HG03159 (cell line): Measurements from ENCODE around the gene FBXO27.
"Not testable (repeated sequence)": the region's sequence is repeated elsewhere in the genome, so short reads cannot be mapped to it uniquely, and the experiment has no call there.

ENCODE experiments used
- ATAC-seq: cut with Tn5 transposase; IDR thresholded peaks from one replicate; pipeline ENCODE4 v1.9.1; 2021; ENCODE audit warnings: mild to moderate bottlenecking, moderate library complexity; ENCODE audit not compliant: unreplicated experiment

FBXO27 gene

DNA sequence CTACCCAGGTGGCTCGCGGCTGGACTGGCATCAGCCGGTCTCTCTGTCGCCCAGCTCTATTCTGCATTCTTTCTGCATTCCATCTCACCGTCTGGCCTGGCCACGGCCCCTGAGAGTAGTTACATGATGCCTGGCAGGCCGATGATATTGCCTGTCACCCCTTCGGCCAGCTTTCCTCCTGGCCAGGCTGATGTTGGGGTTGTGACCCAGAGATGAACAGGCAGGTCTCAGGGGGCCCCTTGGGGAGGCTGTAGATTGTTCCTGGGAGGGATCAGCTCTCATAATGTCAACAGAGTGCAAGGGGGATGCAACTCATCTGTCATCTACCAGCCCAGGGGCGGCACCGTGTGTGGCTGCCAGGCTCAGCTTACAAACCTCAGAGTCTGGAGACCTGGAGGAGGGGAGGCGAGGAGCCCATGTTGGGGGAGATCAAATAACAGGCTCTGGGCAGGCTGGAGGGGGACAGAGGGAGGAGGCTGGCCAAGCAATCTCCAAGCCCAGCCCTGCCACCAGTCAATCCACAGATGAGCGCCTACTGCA is 43.2 kb downstream of the FBXO27 start:
- no peak for ATAC-seq

DNA sequence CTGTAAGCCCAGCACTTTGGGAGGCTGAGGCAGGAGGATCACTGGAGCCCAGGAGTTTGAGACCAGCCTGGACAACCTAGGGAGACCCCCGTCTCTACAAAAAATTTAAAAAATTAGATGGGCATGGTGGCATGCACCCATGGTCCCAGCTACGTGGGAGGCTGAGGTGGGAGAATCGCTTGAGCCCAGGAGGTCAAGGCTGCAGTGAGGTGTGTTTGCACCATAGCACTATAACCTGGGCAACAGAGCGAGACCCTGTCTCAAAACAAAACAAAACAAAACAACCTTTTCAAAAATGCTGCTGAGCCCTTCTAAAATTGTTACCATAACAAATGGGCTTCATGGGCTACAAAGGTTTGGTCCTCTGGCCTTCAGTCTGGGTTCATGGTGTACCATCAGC is 43.7 kb downstream of the FBXO27 start:
- not testable (repeated sequence) for ATAC-seq

DNA sequence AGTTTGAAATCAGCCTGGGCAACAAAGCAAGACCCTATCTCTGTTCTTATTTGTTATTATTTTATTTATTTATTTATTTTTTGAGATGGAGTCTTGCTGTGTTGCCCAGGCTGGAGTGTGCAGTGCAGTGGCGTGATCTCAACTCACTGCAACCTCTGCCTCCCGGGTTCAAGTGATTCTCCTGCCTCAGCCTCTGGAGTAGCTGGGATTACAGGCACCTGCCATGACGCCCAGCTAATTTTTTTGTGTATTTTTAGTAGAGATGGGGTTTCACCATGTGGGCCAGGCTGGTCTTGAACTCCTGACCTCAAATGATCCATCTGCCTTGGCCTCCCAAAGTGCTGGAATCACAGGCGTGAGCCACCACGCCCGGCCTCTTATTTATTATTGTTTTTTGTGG is 44.6 kb downstream of the FBXO27 start:
- not testable (repeated sequence) for ATAC-seq

DNA sequence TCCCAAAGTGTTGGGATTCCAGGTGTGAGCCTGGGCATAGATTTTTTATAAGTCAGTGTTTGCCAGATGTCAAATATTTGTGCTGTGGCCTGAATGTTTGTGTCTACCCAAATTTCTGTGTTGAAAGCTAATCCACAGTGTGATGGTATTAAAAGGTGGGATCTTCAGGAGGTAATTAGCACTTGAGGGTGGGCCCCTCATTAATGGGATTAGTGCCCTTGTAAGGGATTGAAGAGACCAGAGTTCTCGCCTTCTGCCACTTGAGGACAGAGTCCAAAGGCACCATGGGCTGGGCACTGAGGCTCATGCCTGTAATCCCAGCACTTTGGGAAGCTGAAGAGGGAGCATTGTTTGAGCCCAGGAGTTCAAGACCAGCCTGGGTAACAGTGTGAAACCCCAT is 47.1 kb downstream of the FBXO27 start:
- ATAC-seq, result no peak

DNA sequence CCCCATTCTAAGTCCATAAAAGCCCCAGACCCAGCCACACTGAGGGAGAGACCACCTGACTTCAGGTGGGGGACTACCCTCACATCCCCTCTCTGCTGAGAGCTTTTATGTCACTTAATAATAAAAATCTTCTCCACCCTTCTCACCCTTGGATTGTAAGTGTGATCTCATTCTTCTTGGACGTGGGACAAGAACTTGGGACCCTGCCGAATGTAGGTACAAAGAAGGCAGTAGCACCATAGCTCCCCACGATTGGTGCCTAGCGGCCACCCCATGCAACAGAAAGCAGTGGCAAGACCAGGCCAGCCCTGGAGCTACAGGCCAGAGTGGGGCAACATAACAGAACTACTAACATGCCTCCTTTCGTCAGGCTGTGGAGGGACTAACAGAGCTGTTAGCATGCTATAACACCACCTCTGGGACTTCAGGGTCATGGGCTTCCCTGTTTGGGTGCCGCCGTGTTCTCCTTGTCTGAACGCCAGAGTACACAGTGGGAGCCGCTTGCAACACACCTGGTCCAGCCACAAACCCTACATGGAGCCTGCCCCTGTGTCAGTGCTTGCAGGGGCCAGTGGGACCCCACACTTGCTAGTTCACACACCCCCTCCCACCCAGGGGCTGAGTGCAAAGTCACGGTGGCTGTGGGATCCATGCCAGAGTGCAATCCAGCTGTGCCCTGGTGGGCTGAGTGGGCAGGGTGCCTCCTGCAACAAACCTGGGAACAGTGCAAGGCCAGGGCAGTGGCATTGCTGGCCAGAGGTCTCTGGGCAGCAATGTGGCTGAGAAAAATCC is 51.6 kb downstream of the FBXO27 start:
- ATAC-seq, result no peak

DNA sequence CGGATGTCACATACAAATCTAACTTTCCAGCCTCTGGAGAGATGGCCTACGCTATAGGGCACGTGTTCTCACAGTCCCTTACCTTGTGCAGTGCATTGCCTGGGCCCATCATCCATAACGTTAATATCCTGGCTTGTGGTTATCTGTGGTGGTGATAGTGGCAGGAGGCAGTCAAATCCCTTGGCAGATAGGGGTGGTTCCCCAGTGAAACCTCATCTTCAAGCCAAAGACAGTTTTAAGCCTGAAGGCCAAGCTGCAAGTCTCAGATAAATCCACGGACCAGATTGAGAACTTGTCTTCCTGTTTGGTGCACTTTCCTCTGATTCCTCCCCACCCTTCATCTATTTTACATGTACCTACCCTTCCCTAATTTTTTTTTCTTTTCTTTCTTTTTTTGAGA is 52.5 kb downstream of the FBXO27 start:
- ATAC-seq, result no peak

DNA sequence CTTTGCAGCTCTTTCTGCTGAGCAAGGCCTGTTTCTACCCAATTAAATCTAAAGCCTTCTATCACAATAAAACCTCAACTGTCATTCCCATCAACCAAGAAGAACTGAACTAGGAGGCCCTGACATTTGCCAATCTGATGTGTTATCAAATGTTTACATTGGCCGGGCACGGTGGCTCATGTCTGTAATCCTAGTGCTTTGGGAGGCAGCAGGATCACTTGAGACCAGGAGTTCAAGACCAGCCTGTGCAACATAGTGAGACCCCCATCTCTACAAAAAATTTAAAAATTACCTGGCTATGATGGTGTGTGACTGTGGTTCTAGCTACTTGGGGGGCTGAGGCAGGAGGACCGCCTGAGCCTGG is 54.0 kb downstream of the FBXO27 start:
- no peak for ATAC-seq

DNA sequence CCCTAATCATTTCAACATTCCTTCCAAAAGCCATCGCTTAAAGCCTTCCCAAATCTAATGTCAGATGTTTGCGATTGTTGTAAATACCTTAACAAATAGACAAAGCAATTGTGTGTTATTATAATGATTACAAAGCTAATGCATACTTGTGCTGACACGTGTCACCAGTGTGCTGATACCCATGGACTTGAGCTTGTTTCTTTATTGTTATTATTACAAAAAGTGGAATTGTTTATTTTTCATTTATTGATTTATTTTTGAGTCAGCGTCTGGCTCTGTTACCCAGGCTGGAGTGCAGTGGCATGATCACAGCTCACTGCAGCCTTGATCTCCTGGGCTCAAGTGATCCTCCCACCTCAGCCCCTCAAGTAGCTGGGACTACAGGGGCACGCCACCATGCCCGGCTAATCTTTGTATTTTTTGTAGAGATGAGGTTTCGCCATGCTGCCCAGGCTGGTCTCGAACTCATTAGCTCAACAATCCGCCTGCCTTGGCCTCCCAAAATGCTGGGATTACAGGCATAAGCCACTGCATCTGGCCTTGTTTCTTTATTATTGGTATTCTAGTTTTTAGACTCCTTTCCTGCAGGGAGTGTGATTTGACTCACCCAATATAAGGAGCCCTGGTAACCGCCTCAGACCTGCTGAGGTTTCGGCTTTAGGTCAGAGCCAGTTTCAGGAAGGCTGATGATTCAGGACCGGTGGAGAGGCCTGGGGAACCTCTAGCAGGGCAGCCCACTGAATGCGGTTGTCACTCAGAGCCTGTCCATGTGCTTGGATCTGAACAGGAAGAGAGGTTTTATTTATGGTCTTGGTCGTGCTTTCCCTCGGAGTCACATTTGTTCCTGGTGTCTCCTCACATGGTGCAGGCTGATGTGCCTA is 54.7 kb downstream of the FBXO27 start:
- peak; percentile 66 for ATAC-seq

DNA sequence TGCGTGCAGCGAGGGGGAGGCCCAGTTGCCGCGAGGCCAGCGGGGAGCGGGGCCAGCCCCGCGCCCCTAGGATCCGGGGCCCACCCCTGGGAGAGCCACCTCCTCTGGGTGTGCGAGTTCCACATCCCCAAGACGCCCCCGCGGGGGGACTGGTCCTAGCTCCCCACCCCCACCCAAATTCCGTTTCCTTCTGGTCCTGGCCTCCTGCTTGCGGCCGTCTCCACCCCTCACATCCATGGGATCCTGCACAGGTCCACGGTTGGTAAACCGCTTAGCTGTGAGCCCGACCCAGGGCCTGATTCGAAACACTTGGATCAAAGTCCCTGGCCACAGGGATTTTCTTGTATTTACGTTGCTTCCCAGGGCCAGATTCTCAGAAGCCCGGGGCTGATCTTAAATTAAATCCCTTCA is 56.5 kb downstream of the FBXO27 start:
- no peak for ATAC-seq

DNA sequence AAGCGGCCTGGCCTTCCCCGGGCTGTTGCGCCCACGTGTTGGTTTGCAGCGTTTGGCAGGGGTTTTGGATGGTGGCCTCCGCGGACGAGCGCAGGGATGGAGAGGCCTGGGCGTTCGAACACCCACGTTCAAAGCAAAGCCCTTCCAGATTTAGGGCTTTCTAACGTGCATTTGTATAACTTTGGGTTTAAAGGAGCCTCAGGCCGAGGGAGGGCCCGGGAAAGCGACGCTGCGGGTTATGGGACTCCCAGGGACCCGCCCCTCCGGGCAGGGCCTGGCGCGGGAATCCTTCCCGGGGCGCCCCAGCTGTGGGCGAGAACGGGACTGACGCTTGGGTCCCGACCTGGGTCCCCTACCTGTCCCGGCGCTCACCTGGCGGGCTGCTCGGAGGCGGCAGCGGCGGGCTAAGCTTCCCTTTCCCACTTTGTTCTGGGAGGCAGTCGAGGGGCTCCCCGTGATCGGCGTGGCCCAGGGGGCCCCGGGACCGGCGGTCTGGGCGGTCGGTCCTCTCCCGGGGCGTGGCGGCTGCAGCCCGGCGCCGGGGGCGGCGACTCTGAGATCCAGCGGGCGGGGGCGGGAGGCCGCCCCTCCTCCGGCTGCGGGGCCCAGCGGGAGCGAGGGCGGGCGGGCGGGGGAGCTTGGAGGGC is 57.0 kb downstream of the FBXO27 start, which contains the start of gene FBXO17:
Gene FBXO17, minus strand, starts transcription at position 529 of the 647 bp plus-strand sequence. CDS start 25,423 bp downstream, outside the sequence.
- ATAC-seq, result no peak

DNA sequence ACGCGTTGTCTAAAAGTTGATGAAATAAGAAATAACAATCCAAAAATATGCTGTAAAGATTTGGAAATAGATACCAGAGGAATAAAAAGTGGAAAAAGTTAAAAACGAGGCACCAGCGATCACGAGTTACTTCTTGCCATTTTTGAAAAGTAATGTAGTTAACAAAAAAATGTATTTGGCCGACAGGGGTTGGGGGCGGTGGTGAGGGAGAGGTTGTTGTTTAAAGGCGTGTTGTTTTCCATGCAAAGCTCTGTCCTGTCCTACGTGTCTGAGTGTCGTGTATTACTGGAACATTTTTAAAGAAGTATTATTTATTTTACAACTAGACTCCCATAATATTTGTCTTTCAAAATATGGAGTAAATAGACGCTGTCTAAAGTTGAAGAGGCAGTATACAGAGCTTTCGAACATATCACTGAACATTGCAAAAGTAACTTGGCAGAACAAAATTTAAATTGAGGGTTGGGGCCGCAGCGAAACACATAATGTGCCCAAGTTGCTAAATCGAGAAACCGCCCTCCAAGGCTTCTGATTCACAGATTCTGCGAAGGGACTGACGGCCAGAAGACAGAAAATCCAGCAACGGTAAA is 57.6 kb downstream of the FBXO27 start:
- no peak for ATAC-seq
